ENCODE measurements around the gene NAA15.

NAA15 gene

GRCh38 chr4:139278485-139278884 is 22.8 kb upstream of the NAA15 start:
- TF ChIP-seq POLR2AphosphoS5 (IDR thresholded peaks at IDR 0.05; ENCODE audit: low read depth, low read length) (no peak), POLR2A (IDR thresholded peaks at IDR 0.05; ENCODE audit: low read depth, low read length) (no peak), TAF1 (IDR thresholded peaks at IDR 0.05; ENCODE audit: borderline replicate concordance, low read depth, low read length) (no peak)
- DNase-seq (ENCODE audit: insufficient read length) (no peak), FAIRE-seq (no peak)

- no peak for FAIRE-seq
- no peak for DNase-seq (ENCODE audit: insufficient read length)
Measured at GRCh38 chr4:139278912-139279759, 22.2 kb upstream of the NAA15 start.

GRCh38 chr4:139279760-139280620 is 21.3 kb upstream of the NAA15 start, which contains the start of gene MGARP:
Gene MGARP (minus strand): TSS chr4:139280225. CDS start chr4:139280158, 67 bp downstream.
- TF ChIP-seq POLR2AphosphoS5 (IDR thresholded peaks at IDR 0.05; ENCODE audit: low read depth, low read length) (no peak), POLR2A (IDR thresholded peaks at IDR 0.05; ENCODE audit: low read depth, low read length) (no peak)
- DNase-seq (ENCODE audit: insufficient read length): no peak
- no peak for FAIRE-seq

More at GRCh38 chr4:139278912-139279759, 22.2 kb upstream of the NAA15 start:
- TF ChIP-seq POLR2A (IDR thresholded peaks at IDR 0.05; ENCODE audit: low read depth, low read length) (no peak), POLR2AphosphoS5 (IDR thresholded peaks at IDR 0.05; ENCODE audit: low read depth, low read length) (no peak), TAF1 (IDR thresholded peaks at IDR 0.05; ENCODE audit: borderline replicate concordance, low read depth, low read length) (no peak)

GRCh38 chr4:139282065-139282720 is 19.1 kb upstream of the NAA15 start:
- no peak for DNase-seq (ENCODE audit: insufficient read length)
- FAIRE-seq: no peak
- TF ChIP-seq POLR2AphosphoS5 (IDR thresholded peaks at IDR 0.05; ENCODE audit: low read depth, low read length) (no peak), TAF1 (IDR thresholded peaks at IDR 0.05; ENCODE audit: borderline replicate concordance, low read depth, low read length) (no peak), POLR2A (IDR thresholded peaks at IDR 0.05; ENCODE audit: low read depth, low read length) (no peak)

GRCh38 chr4:139282721-139283075 is 18.6 kb upstream of the NAA15 start:
- DNase-seq (ENCODE audit: insufficient read length) (no peak), FAIRE-seq (no peak)
- TF ChIP-seq POLR2AphosphoS5 (IDR thresholded peaks at IDR 0.05; ENCODE audit: low read depth, low read length): no peak
- TF ChIP-seq POLR2A (IDR thresholded peaks at IDR 0.05; ENCODE audit: low read depth, low read length): no peak
- no peak for TF ChIP-seq TAF1 (IDR thresholded peaks at IDR 0.05; ENCODE audit: borderline replicate concordance, low read depth, low read length)

- DNase-seq (ENCODE audit: insufficient read length): no peak
- FAIRE-seq: no peak
- TF ChIP-seq POLR2A (IDR thresholded peaks at IDR 0.05; ENCODE audit: low read depth, low read length) (no peak), POLR2AphosphoS5 (IDR thresholded peaks at IDR 0.05; ENCODE audit: low read depth, low read length) (no peak), TAF1 (IDR thresholded peaks at IDR 0.05; ENCODE audit: borderline replicate concordance, low read depth, low read length) (no peak)
Measured at GRCh38 chr4:139286186-139286698, 15.1 kb upstream of the NAA15 start.

- DNase-seq (ENCODE audit: insufficient read length): peak; percentile 78
- peak; percentile 71 for TF ChIP-seq POLR2AphosphoS5 (IDR thresholded peaks at IDR 0.05; ENCODE audit: low read depth, low read length)
- TF ChIP-seq POLR2A (IDR thresholded peaks at IDR 0.05; ENCODE audit: low read depth, low read length): peak; percentile 84; the same call in 1 of the 2 replicates
- peak; percentile 86 for TF ChIP-seq TAF1 (IDR thresholded peaks at IDR 0.05; ENCODE audit: borderline replicate concordance, low read depth, low read length)
- peak; percentile 88 for FAIRE-seq
Measured at GRCh38 chr4:139295206-139295941, 5.9 kb upstream of the NAA15 start.

- no peak for FAIRE-seq
- no peak for DNase-seq (ENCODE audit: insufficient read length)
- TF ChIP-seq TAF1 (IDR thresholded peaks at IDR 0.05; ENCODE audit: borderline replicate concordance, low read depth, low read length): no peak
- no peak for TF ChIP-seq POLR2AphosphoS5 (IDR thresholded peaks at IDR 0.05; ENCODE audit: low read depth, low read length)
- no peak for TF ChIP-seq POLR2A (IDR thresholded peaks at IDR 0.05; ENCODE audit: low read depth, low read length)
Measured at GRCh38 chr4:139295942-139296299, 5.4 kb upstream of the NAA15 start.

- no peak for TF ChIP-seq POLR2A (IDR thresholded peaks at IDR 0.05; ENCODE audit: low read depth, low read length)
- no peak for TF ChIP-seq POLR2AphosphoS5 (IDR thresholded peaks at IDR 0.05; ENCODE audit: low read depth, low read length)
- TF ChIP-seq TAF1 (IDR thresholded peaks at IDR 0.05; ENCODE audit: borderline replicate concordance, low read depth, low read length): no peak
- DNase-seq (ENCODE audit: insufficient read length) (no peak), FAIRE-seq (peak; percentile 80)
Measured at GRCh38 chr4:139297001-139297410, 4.3 kb upstream of the NAA15 start.

GRCh38 chr4:139299536-139299935 is 1.8 kb upstream of the NAA15 start:
- TF ChIP-seq TAF1 (IDR thresholded peaks at IDR 0.05; ENCODE audit: borderline replicate concordance, low read depth, low read length): no peak
- TF ChIP-seq POLR2AphosphoS5 (IDR thresholded peaks at IDR 0.05; ENCODE audit: low read depth, low read length): no peak
- TF ChIP-seq POLR2A (IDR thresholded peaks at IDR 0.05; ENCODE audit: low read depth, low read length): no peak
- DNase-seq (ENCODE audit: insufficient read length) (no peak), FAIRE-seq (no peak)
